ENCODE measurements around the gene ENTPD3.

The ENTPD3 gene

GRCh38 chr3:40387001-40387894, at the start of gene ENTPD3:
Gene ENTPD3 (plus strand): TSS chr3:40387184. CDS start chr3:40388058, 874 bp downstream.
- peak; percentile 1 to 8 for DNase-seq (ENCODE audit: low read depth in 2 of 2)

- no peak for DNase-seq (ENCODE audit: low read depth in 2 of 2)
Measured at GRCh38 chr3:40339871-40340270, 47.1 kb upstream of the ENTPD3 start.

- DNase-seq (ENCODE audit: low read depth in 2 of 2): no peak
Measured at GRCh38 chr3:40340541-40341170, 46.3 kb upstream of the ENTPD3 start.

- no peak for DNase-seq (ENCODE audit: low read depth in 2 of 2)
Measured at GRCh38 chr3:40341671-40342070, 45.3 kb upstream of the ENTPD3 start.

GRCh38 chr3:40350529-40350928, 36.5 kb upstream of the ENTPD3 start:
- DNase-seq (ENCODE audit: low read depth in 2 of 2): no peak

- no peak for DNase-seq (ENCODE audit: low read depth in 2 of 2)
Measured at GRCh38 chr3:40355410-40355809, 31.6 kb upstream of the ENTPD3 start.

- no peak for DNase-seq (ENCODE audit: low read depth in 2 of 2)
Measured at GRCh38 chr3:40358454-40358853, 28.5 kb upstream of the ENTPD3 start.

DNA sequence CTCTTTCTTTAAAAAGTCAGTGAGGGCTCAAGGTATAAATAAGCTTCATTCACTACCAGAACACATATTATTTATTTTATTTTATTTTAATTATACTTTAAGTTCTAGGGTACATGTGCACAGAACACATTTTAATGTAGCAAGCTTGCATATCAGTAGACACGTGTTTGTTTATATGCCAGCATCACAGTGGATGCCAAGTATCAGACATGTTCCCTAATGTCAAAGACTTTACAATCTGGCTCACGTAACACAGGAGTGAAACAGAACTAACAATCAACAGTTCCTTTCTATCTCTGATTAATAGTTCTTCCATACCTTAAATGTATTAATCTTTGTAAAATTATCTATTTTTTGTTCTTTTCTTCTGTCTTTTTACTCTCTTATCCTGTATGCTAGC, 23.3 kb upstream of the ENTPD3 start:
- DNase-seq (ENCODE audit: low read depth in 2 of 2): no peak

- DNase-seq (ENCODE audit: low read depth in 2 of 2): no peak
Measured at GRCh38 chr3:40366203-40367162, 20.5 kb upstream of the ENTPD3 start.

DNA sequence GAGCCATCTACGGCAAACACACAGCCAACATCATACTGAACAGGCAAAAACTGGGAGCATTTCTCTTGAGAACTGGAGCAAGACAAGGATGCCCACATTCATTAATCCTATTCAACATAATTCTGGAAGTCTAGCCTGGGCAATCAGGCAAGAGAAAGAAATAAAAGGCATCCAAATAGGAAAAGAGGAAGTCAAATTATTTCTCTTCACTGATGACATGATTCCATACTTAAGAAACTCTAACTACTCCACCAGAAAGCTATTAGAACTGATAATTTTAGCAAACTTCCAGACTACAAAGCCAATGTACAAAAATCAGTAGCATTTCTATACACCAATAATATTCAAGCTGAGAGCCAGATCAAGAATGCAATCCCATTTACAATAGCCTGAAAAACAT, 17.3 kb upstream of the ENTPD3 start:
- DNase-seq (ENCODE audit: low read depth in 2 of 2): no peak

- DNase-seq (ENCODE audit: low read depth in 2 of 2): no peak
Measured at GRCh38 chr3:40377822-40378221, 9.2 kb upstream of the ENTPD3 start.

DNA sequence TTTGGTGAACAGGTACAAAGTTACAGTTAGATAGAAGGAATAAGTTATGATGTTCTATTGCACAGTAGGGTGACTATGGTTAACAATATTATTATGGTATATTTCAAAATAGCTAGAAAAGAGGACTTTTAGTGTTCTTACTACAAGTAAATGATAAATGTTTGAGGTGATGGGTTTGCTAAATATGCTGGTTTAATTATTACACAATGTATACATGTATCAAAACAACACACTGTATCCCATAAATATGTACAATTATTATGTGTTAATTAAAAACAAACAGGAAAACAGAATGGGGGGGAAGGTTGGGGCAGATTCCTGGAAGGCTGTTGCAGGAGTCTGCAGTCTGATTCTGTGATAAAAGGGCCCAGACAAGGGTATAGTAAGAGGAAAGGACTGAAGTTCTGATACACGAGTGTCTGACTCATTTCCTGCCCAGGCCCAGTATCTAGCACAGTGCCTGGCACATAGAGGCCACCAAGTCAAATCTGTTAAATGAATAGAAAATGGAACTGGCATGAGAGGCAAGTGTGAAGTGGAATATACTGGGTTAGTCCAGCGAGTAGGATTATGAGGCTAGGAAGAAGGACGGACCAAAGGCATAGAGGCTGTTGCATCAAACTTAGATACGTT, 7.2 kb upstream of the ENTPD3 start:
- no peak for DNase-seq (ENCODE audit: low read depth in 2 of 2)

DNA sequence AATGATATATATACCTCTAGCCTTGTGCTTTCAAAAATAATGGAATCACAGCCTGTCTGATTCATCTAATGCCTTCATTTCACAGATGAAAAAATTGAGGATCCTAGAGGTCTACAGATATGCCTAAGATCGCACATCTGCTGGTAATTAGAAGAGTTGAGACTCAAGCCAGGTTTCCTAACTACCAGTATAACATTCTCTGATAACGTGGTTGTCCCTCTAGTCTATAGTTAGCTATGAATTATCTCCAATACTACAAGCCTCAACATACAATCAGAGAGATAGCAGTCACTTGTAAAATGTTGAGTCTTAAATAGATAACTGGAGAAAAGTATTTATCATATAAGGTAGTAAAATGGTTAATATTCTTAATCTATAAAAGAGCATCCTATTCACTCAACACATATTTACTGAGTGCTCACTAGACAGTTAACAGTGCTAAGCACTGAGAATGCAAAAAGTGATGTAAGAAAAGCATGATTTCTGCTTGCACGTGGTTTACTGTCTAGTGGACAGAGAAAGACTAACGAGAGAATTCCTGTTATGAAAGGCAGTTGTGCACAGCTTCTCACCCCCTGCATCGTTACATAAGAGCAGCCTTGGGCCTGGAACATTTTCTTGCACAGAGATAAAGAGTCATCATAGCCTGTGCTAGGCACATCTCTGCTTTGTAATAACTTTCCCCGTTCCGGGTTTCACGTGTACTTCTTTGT, 4.9 kb upstream of the ENTPD3 start:
- no peak for DNase-seq (ENCODE audit: low read depth in 2 of 2)

GRCh38 chr3:40382617-40382979, 4.4 kb upstream of the ENTPD3 start:
- DNase-seq (ENCODE audit: low read depth in 2 of 2): no peak

DNA sequence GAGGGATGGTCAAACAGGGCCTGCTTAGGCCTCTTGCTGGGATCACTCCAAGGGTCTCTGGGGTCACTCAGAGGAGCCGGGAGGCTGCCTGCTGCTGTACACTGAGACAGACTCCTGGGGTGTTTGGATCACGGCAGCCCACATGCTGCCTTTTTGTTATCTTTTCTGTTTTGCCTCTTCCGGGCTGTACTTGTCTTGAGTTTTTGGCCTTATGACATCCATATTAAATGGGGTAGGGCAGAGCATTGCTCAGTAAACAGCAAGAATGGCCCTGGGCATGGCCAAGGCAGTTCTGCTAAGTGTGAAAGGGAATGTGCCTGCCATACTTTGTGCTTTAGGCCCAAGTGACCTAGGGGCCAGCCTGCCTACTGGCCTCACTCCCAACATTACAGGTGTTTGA, 771 bp upstream of the ENTPD3 start:
- no peak for DNase-seq (ENCODE audit: low read depth in 2 of 2)

DNA sequence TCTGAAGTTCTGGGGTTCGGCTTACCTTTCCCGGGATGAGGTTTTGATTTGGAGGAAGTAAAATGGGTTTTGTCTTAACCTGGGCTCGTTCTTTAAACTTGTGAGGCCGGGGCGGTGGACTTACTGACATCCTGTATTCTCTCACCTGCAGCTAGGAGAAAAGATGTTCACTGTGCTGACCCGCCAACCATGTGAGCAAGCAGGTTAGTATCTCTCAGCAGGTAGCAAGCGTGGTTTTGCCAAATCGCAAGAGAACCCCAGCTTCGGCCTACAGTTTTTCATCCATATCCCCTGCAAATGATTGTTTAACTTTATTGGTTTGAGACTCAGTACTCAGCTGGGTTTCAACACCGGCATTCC, 891 bp downstream of the ENTPD3 start:
- no peak for DNase-seq (ENCODE audit: low read depth in 2 of 2)

DNA sequence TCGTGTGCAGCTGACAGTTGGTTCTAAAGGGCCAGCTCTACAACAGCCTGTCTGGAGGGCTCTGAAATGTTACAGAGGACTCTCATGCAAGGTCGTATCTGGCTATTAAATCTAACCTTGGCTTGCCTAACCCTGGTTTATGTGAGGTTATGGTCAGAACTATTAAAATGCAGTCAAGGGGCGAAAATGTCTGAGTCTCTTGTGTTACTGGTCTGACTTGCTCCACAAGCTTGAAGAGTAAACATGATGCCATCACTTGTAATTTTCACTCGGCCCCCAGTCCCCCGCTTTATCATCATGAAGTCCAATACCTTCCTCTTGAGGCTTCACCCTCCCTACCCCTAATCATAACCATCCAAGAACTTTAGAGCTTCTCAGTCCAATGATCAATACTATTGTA, 9.4 kb downstream of the ENTPD3 start:
- DNase-seq (ENCODE audit: low read depth in 2 of 2): no peak

GRCh38 chr3:40397129-40397528, 10.1 kb downstream of the ENTPD3 start:
- no peak for DNase-seq (ENCODE audit: low read depth in 2 of 2)

DNA sequence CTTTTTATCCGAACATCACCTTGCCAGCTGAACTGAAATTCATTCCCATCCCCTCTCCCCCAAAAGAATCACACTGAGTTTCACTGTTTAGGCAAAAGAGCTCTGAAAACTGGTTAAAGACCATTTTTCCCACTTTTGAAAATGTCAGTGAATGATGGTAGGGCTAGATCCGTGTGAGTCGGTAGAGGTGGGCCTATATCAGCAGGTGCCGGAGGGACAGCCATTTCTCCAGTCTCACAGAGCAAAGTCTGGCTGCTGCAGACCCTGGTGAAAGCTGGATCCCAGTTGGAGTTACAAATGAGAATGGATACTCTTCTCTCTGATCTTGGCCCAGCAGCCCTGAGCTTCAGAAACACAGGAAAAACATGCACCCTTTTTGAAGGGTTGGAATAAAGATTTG, 10.9 kb downstream of the ENTPD3 start:
- DNase-seq (ENCODE audit: low read depth in 2 of 2): no peak

DNA sequence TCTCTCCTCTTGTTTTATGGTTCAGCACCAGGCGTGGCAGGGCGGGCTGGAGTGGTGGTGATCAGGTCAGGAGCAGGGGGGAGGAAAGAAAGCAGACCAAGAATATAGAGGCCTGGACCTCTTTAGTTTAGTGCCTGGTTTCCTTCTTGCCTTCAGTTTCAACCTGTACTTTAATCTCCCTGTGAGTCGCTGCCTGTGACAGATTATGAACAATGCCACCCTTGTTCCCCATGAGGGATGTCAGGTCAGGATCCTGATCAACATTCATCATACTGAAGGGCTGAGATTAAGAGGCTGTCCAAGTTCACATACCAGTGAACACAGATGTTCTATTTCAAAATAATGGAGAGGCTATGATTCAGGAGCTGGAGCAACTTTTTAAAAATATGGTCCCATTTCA, 11.4 kb downstream of the ENTPD3 start:
- DNase-seq (ENCODE audit: low read depth in 2 of 2): no peak

GRCh38 chr3:40404591-40405198, 17.7 kb downstream of the ENTPD3 start:
- no peak for DNase-seq (ENCODE audit: low read depth in 2 of 2)

Measured in stimulated activated CD8-positive, alpha-beta memory T cell treated with anti-CD3 and anti-CD28 coated beads, Interleukin-15, amount 100 ng/mL, for 4 hours (primary cell).